ENCODE results near the gene MOCS1.

DNA sequence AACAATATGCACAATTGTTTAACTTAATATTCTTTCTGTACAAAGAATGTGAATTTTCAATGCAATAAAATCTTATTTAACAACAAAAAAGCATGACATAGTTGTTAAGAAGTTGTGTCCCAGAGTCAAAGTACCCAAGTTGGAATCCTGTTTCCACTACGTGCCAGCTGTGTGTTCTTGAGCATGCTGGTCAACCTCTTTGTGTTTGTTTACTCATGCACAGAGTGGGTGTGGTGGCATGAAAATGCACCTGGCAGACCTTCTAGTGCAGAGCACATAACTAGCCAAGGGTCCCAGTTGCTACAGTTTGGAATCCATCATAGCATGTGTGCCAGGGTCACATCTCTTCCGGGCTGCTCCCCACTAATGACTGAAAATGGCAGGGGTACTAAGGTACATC is 24.7 kb upstream of the MOCS1 start:
- TF ChIP-seq, protein P1, sequence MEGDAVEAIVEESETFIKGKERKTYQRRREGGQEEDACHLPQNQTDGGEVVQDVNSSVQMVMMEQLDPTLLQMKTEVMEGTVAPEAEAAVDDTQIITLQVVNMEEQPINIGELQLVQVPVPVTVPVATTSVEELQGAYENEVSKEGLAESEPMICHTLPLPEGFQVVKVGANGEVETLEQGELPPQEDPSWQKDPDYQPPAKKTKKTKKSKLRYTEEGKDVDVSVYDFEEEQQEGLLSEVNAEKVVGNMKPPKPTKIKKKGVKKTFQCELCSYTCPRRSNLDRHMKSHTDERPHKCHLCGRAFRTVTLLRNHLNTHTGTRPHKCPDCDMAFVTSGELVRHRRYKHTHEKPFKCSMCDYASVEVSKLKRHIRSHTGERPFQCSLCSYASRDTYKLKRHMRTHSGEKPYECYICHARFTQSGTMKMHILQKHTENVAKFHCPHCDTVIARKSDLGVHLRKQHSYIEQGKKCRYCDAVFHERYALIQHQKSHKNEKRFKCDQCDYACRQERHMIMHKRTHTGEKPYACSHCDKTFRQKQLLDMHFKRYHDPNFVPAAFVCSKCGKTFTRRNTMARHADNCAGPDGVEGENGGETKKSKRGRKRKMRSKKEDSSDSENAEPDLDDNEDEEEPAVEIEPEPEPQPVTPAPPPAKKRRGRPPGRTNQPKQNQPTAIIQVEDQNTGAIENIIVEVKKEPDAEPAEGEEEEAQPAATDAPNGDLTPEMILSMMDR (conservative IDR thresholded peaks at IDR 0.05; ENCODE audit: low read depth in 2 of 2) = no peak
- TF ChIP-seq EZH2 (IDR thresholded peaks at IDR 0.05; ENCODE audit: low read depth, unreplicated experiment) (no peak), POLR2AphosphoS5 (IDR thresholded peaks at IDR 0.05; ENCODE audit: low read depth) (no peak), CREB1 (CRISPR knock-in tag; IDR thresholded peaks at IDR 0.05; ENCODE audit: low read depth) (no peak), EZH2phosphoT487 (IDR thresholded peaks at IDR 0.05; ENCODE audit: unreplicated experiment) (no peak), JUNB (IDR thresholded peaks at IDR 0.05; ENCODE audit: unreplicated experiment) (no peak), STAT1 (IDR thresholded peaks at IDR 0.05; ENCODE audit: unreplicated experiment) (no peak), ZNF114 (CRISPR knock-in tag; IDR thresholded peaks at IDR 0.05) (no peak)
- TF ChIP-seq, protein P2, sequence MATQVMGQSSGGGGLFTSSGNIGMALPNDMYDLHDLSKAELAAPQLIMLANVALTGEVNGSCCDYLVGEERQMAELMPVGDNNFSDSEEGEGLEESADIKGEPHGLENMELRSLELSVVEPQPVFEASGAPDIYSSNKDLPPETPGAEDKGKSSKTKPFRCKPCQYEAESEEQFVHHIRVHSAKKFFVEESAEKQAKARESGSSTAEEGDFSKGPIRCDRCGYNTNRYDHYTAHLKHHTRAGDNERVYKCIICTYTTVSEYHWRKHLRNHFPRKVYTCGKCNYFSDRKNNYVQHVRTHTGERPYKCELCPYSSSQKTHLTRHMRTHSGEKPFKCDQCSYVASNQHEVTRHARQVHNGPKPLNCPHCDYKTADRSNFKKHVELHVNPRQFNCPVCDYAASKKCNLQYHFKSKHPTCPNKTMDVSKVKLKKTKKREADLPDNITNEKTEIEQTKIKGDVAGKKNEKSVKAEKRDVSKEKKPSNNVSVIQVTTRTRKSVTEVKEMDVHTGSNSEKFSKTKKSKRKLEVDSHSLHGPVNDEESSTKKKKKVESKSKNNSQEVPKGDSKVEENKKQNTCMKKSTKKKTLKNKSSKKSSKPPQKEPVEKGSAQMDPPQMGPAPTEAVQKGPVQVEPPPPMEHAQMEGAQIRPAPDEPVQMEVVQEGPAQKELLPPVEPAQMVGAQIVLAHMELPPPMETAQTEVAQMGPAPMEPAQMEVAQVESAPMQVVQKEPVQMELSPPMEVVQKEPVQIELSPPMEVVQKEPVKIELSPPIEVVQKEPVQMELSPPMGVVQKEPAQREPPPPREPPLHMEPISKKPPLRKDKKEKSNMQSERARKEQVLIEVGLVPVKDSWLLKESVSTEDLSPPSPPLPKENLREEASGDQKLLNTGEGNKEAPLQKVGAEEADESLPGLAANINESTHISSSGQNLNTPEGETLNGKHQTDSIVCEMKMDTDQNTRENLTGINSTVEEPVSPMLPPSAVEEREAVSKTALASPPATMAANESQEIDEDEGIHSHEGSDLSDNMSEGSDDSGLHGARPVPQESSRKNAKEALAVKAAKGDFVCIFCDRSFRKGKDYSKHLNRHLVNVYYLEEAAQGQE (IDR thresholded peaks at IDR 0.05; ENCODE audit: unreplicated experiment) = no peak
- TF ChIP-seq, protein P3, sequence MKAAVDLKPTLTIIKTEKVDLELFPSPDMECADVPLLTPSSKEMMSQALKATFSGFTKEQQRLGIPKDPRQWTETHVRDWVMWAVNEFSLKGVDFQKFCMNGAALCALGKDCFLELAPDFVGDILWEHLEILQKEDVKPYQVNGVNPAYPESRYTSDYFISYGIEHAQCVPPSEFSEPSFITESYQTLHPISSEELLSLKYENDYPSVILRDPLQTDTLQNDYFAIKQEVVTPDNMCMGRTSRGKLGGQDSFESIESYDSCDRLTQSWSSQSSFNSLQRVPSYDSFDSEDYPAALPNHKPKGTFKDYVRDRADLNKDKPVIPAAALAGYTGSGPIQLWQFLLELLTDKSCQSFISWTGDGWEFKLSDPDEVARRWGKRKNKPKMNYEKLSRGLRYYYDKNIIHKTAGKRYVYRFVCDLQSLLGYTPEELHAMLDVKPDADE (IDR thresholded peaks at IDR 0.05) = no peak
- TF ChIP-seq, protein P4, sequence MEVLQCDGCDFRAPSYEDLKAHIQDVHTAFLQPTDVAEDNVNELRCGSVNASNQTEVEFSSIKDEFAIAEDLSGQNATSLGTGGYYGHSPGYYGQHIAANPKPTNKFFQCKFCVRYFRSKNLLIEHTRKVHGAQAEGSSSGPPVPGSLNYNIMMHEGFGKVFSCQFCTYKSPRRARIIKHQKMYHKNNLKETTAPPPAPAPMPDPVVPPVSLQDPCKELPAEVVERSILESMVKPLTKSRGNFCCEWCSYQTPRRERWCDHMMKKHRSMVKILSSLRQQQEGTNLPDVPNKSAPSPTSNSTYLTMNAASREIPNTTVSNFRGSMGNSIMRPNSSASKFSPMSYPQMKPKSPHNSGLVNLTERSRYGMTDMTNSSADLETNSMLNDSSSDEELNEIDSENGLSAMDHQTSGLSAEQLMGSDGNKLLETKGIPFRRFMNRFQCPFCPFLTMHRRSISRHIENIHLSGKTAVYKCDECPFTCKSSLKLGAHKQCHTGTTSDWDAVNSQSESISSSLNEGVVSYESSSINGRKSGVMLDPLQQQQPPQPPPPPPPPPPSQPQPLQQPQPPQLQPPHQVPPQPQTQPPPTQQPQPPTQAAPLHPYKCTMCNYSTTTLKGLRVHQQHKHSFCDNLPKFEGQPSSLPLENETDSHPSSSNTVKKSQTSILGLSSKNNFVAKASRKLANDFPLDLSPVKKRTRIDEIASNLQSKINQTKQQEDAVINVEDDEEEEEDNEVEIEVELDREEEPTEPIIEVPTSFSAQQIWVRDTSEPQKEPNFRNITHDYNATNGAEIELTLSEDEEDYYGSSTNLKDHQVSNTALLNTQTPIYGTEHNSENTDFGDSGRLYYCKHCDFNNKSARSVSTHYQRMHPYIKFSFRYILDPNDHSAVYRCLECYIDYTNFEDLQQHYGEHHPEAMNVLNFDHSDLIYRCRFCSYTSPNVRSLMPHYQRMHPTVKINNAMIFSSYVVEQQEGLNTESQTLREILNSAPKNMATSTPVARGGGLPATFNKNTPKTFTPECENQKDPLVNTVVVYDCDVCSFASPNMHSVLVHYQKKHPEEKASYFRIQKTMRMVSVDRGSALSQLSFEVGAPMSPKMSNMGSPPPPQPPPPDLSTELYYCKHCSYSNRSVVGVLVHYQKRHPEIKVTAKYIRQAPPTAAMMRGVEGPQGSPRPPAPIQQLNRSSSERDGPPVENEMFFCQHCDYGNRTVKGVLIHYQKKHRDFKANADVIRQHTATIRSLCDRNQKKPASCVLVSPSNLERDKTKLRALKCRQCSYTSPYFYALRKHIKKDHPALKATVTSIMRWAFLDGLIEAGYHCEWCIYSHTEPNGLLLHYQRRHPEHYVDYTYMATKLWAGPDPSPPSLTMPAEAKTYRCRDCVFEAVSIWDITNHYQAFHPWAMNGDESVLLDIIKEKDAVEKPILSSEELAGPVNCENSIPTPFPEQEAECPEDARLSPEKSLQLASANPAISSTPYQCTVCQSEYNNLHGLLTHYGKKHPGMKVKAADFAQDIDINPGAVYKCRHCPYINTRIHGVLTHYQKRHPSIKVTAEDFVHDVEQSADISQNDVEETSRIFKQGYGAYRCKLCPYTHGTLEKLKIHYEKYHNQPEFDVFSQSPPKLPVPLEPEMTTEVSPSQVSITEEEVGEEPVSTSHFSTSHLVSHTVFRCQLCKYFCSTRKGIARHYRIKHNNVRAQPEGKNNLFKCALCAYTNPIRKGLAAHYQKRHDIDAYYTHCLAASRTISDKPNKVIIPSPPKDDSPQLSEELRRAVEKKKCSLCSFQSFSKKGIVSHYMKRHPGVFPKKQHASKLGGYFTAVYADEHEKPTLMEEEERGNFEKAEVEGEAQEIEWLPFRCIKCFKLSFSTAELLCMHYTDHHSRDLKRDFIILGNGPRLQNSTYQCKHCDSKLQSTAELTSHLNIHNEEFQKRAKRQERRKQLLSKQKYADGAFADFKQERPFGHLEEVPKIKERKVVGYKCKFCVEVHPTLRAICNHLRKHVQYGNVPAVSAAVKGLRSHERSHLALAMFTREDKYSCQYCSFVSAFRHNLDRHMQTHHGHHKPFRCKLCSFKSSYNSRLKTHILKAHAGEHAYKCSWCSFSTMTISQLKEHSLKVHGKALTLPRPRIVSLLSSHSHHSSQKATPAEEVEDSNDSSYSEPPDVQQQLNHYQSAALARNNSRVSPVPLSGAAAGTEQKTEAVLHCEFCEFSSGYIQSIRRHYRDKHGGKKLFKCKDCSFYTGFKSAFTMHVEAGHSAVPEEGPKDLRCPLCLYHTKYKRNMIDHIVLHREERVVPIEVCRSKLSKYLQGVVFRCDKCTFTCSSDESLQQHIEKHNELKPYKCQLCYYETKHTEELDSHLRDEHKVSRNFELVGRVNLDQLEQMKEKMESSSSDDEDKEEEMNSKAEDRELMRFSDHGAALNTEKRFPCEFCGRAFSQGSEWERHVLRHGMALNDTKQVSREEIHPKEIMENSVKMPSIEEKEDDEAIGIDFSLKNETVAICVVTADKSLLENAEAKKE (CRISPR knock-in tag; IDR thresholded peaks at IDR 0.05) = no peak
